K562 (cell line): ENCODE data around the gene F12. TPM values are rescaled to one million over a fixed set of nuclear protein-coding genes. Genes with fewer than 3 reads are reported as not detected.

Experiments
- BCOR ChIP-seq: fragments of 450-650 bp; IDR thresholded peaks from 2 replicates; pipeline ENCODE4 v1.6.1; 2016
- ETV5 ChIP-seq: sonication (generic); formaldehyde crosslinking; IDR thresholded peaks from 2 replicates; pipeline ENCODE4 v1.4.0; 2020; ENCODE audit warnings: low read depth, mild to moderate bottlenecking, missing genetic modification reagents
- HDAC2 ChIP-seq: fragments of 450-650 bp; IDR thresholded peaks from 2 replicates; pipeline ENCODE4 v1.6.1; 2016; ENCODE audit warnings: mild to moderate bottlenecking
- NONO ChIP-seq, 2 experiments: fragments of 200-400 bp in 1 of 2; fragments of 450-650 bp in 1 of 2; formaldehyde crosslinking in 1 of 2; IDR thresholded peaks; 2 replicates each; pipeline ENCODE4 v1.6.1; 2017; ENCODE audit warnings: low read depth in 2 of 2, mild to moderate bottlenecking in 2 of 2, moderate library complexity in 2 of 2, low read length in 1 of 2
- NRF1 ChIP-seq, 2 experiments: fragments of 450-650 bp; IDR thresholded peaks in 1 of 2; conservative IDR thresholded peaks in 1 of 2; 2 replicates each; pipeline ENCODE4 v1.6.1; 2014; ENCODE audit warnings: mild to moderate bottlenecking in 2 of 2
- POLR2AphosphoS2 ChIP-seq: IDR thresholded peaks from 2 replicates; pipeline ENCODE4 v1.6.1; 2012; ENCODE audit warnings: low read length, improper control_type of control experiment
- POLR2B ChIP-seq: fragments of 450-650 bp; IDR thresholded peaks from 2 replicates; pipeline ENCODE4 v1.6.1; 2018; ENCODE audit warnings: low read depth; ENCODE audit not compliant: partially characterized antibody
- POLR2G ChIP-seq: fragments of 200-400 bp; formaldehyde crosslinking; IDR thresholded peaks from 2 replicates; pipeline ENCODE4 v1.6.1; 2017; ENCODE audit warnings: low read depth, mild to moderate bottlenecking, antibody characterized with exemption, low read length, moderate library complexity
- SNRNP70 ChIP-seq: fragments of 200-400 bp; formaldehyde crosslinking; optimal IDR thresholded peaks from 2 replicates; pipeline ENCODE3; 2017; ENCODE audit warnings: low read depth, low read length
- STAG1 ChIP-seq: sonication (generic); formaldehyde crosslinking; IDR thresholded peaks from 2 replicates; pipeline ENCODE4 v1.5.0; 2020; ENCODE audit warnings: missing genetic modification reagents, borderline replicate concordance
- THAP12 ChIP-seq: fragments of 250-450 bp; sonication (Bioruptor Pico); IDR thresholded peaks from 2 replicates; pipeline ENCODE4 v1.9.0; 2021; ENCODE audit warnings: mild to moderate bottlenecking, inconsistent platforms
- YBX1 ChIP-seq: fragments of 450-650 bp; IDR thresholded peaks from 2 replicates; pipeline ENCODE4 v1.7.1; 2016; ENCODE audit warnings: mild to moderate bottlenecking
- ZC3H4 ChIP-seq: sonication (generic); formaldehyde crosslinking; IDR thresholded peaks from 2 replicates; pipeline ENCODE4 v1.9.0; 2021; ENCODE audit warnings: missing genetic modification reagents, borderline replicate concordance
- ZNF165 ChIP-seq: fragments of 250-450 bp; sonication (Bioruptor Pico); IDR thresholded peaks from 2 replicates; pipeline ENCODE4 v1.4.0; 2020; ENCODE audit warnings: borderline replicate concordance
- ZNF217 ChIP-seq: sonication (generic); formaldehyde crosslinking; IDR thresholded peaks from 2 replicates; pipeline ENCODE4 v1.8.0; 2022; ENCODE audit warnings: mild to moderate bottlenecking, missing genetic modification reagents
- ZNF436 ChIP-seq: fragments of 250-450, 450-650 bp; sonication (Bioruptor Pico); formaldehyde crosslinking; IDR thresholded peaks from 2 replicates; pipeline ENCODE4 v1.7.0; 2020; ENCODE audit warnings: mild to moderate bottlenecking
- polyA plus RNA-seq, 8 experiments: library from polyadenylated mRNA; depleted of rRNA in 4 of 8; stranded (reverse) in 5 of 8; unstranded in 3 of 8; fragments of >200 nt; fragmentation: Nextera tagmentation in 2 of 8; fragmentation: Illumina TruSeq in 1 of 8; extraction: Ambion mirVana in 2 of 8; extraction: Trizol in 1 of 8; gene quantifications; 2 replicates each; pipeline versions ENCODE4 v1.2.1 to v1.2.3, GENCODE V29; 2011 to 2014; ENCODE audit warnings: inconsistent platforms in 1 of 8, missing spikeins in 1 of 8
- total RNA-seq, 7 experiments: library from RNA; depleted of rRNA in 6 of 7; stranded (reverse); fragments of >200 nt in 6 of 7; fragmentation: Illumina TruSeq in 2 of 7; extraction: Trizol in 2 of 7; gene quantifications; 2 replicates each; pipeline versions ENCODE4 v1.2.1 to v1.2.3, GENCODE V29; 2011 to 2021; ENCODE audit warnings: low replicate concordance in 1 of 7
- TF ChIP-seq, protein P1 (sequence below), 2 experiments: fragments of 450-650 bp; conservative IDR thresholded peaks; 2 replicates each; pipeline ENCODE4 v1.6.1; 2017; ENCODE audit warnings: mild to moderate bottlenecking in 2 of 2, moderate library complexity in 2 of 2
- TF ChIP-seq, protein P2 (sequence below): IDR thresholded peaks from 3 replicates; pipeline ENCODE4 v1.6.1; 2011; ENCODE audit warnings: borderline replicate concordance, mild to moderate bottlenecking, moderate library complexity; ENCODE audit not compliant: insufficient read length; ENCODE audit errors: extremely low read depth

Gene F12
- total and polyA plus RNA-seq, 9 of the 15 experiments (the other 6 are each of a cell fraction or from before 2014, with no cell fraction given): 0.59 to 18.3 (median 3.6) TPM

GRCh38 chr5:177357459-177358351 is 51.7 kb downstream of the F12 start, which contains the start of gene RGS14 (continued):
- TF ChIP-seq, protein P1, sequence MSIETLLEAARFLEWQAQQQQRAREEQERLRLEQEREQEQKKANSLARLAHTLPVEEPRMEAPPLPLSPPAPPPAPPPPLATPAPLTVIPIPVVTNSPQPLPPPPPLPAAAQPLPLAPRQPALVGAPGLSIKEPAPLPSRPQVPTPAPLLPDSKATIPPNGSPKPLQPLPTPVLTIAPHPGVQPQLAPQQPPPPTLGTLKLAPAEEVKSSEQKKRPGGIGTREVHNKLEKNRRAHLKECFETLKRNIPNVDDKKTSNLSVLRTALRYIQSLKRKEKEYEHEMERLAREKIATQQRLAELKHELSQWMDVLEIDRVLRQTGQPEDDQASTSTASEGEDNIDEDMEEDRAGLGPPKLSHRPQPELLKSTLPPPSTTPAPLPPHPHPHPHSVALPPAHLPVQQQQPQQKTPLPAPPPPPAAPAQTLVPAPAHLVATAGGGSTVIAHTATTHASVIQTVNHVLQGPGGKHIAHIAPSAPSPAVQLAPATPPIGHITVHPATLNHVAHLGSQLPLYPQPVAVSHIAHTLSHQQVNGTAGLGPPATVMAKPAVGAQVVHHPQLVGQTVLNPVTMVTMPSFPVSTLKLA (conservative IDR thresholded peaks at IDR 0.05): 0 out of 4 replicates have a peak, but pooled peaks of 1 of the 2 experiments have one; percentile 27
- TF ChIP-seq POLR2B (no peak), NRF1 (conservative IDR thresholded peaks at IDR 0.05 in 1 of 2, IDR thresholded peaks at IDR 0.05 in 1 of 2) (peak; percentile 27 to 46; a peak in 2 of 4 replicates), ETV5 (CRISPR knock-in tag) (no peak), YBX1 (no peak), ZNF436 (CRISPR knock-in tag) (no peak), POLR2G (peak; percentile 63), STAG1 (CRISPR knock-in tag) (no peak), BCOR (no peak), NONO (IDR thresholded peaks at IDR 0.05; ENCODE audit: low read depth in 2 of 2, low read length in 1 of 2) (no peak), POLR2AphosphoS2 (no peak), HDAC2 (no peak), THAP12 (CRISPR knock-in tag) (no peak), SNRNP70 (no peak), ZNF217 (no peak), ZC3H4 (CRISPR knock-in tag) (0 out of 2 replicates have a peak, but pooled peaks have one; percentile 59), ZNF165 (no peak)
- TF ChIP-seq, protein P2, sequence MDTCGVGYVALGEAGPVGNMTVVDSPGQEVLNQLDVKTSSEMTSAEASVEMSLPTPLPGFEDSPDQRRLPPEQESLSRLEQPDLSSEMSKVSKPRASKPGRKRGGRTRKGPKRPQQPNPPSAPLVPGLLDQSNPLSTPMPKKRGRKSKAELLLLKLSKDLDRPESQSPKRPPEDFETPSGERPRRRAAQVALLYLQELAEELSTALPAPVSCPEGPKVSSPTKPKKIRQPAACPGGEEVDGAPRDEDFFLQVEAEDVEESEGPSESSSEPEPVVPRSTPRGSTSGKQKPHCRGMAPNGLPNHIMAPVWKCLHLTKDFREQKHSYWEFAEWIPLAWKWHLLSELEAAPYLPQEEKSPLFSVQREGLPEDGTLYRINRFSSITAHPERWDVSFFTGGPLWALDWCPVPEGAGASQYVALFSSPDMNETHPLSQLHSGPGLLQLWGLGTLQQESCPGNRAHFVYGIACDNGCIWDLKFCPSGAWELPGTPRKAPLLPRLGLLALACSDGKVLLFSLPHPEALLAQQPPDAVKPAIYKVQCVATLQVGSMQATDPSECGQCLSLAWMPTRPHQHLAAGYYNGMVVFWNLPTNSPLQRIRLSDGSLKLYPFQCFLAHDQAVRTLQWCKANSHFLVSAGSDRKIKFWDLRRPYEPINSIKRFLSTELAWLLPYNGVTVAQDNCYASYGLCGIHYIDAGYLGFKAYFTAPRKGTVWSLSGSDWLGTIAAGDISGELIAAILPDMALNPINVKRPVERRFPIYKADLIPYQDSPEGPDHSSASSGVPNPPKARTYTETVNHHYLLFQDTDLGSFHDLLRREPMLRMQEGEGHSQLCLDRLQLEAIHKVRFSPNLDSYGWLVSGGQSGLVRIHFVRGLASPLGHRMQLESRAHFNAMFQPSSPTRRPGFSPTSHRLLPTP: no peak
